Neutrophil (primary cell): ENCODE data around the gene DLEC1.
A peak's percentile ranks its signal among the peaks of the same experiment; 100 is the strongest.

Source experiments
- H3K27ac ChIP-seq: fragments of 200-600 bp; sonication (generic); 2 replicates; pipeline ENCODE4 v1.5.1; 2016; ENCODE audit warnings: mild to moderate bottlenecking, moderate library complexity
- H3K27me3 ChIP-seq: fragments of 200-600 bp; sonication (generic); 2 replicates; pipeline ENCODE4 v1.6.0; 2016; ENCODE audit warnings: mild to moderate bottlenecking
- H3K36me3 ChIP-seq: fragments of 200-600 bp; sonication (generic); 2 replicates; pipeline ENCODE4 v1.5.1; 2017
- H3K4me1 ChIP-seq, 2 experiments: fragments of 200-600 bp in 1 of 2; sonication (generic) in 1 of 2; 1 replicate in 1 of 2; 2 replicates in 1 of 2; pipeline versions ENCODE4 v1.5.1 to v1.6.1; 2013 to 2016; ENCODE audit warnings: low read depth in 1 of 2, low read length in 1 of 2, mild to moderate bottlenecking in 1 of 2, moderate library complexity in 1 of 2; ENCODE audit not compliant: control insufficient read depth in 1 of 2, insufficient read depth in 1 of 2
- H3K4me3 ChIP-seq, 2 experiments: fragments of 200-600 bp in 1 of 2; sonication (generic) in 1 of 2; 1 replicate in 1 of 2; 2 replicates in 1 of 2; pipeline ENCODE4 v1.5.1; 2013 to 2016; ENCODE audit warnings: low read depth in 1 of 2, low read length in 1 of 2, mild to moderate bottlenecking in 1 of 2, moderate library complexity in 1 of 2
- H3K9me3 ChIP-seq: fragments of 200-600 bp; sonication (generic); 2 replicates; pipeline ENCODE4 v1.5.1; 2016
- CTCF ChIP-seq: fragments of 200-600 bp; sonication (generic); IDR thresholded peaks from 2 replicates; pipeline ENCODE4 v1.5.1; 2016; ENCODE audit warnings: antibody characterized with exemption

DLEC1 gene

GRCh38 chr3:38000242-38000916 lies 38.6 kb upstream of the DLEC1 start:
- Histone ChIP-seq H3K27ac (peak overlapping the region; percentile 96), H3K36me3 (peaks cover under 1% of the 10 kb centered on the region), H3K27me3 (no peaks in the 10 kb centered on the region), H3K4me3 (no peak overlapping the region), H3K9me3 (no peaks in the 10 kb centered on the region), H3K4me1 (peaks cover 45 to 46% of the 10 kb centered on the region in 2 experiments)
- no peak for TF ChIP-seq CTCF

- H3K27ac ChIP-seq: no peak overlapping the region
- H3K4me1 ChIP-seq: peaks cover 40 to 43% of the 10 kb centered on the region in 2 experiments
- H3K4me3 ChIP-seq: no peak overlapping the region
- no peaks in the 10 kb centered on the region for H3K9me3 ChIP-seq
- H3K36me3 ChIP-seq: peaks cover 7% of the 10 kb centered on the region
- no peak for TF ChIP-seq CTCF
- no peaks in the 10 kb centered on the region for H3K27me3 ChIP-seq
Observed at GRCh38 chr3:38000965-38001455, 38.0 kb upstream of the DLEC1 start.

DNA sequence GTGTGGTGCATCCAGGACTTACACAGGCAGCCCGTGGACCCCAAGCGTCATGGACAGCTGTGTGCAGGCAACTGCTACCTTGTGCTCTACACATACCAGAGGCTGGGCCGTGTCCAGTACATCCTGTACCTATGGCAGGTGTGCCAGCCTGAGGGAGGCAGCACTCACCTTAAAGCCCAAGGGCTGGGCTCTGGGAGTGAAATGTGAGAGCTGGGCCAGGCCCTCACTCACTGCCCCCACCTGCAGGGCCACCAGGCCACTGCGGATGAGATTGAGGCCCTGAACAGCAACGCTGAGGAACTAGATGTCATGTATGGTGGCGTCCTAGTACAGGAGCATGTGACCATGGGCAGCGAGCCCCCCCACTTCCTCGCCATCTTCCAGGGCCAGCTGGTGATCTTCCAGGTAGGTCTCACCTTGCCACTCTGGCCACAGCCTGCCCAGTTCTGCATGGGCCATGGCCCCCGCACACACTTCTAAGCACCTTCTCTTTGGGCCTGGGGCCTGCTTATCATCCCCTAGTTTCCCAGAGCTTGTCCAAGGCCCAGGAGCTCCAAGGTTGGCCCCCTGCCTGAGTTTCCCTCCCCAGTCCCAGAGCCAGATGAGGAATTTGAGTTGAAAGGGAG lies 37.4 kb upstream of the DLEC1 start:
- TF ChIP-seq CTCF: no peak
- H3K4me3 ChIP-seq: no peak overlapping the region
- no peaks in the 10 kb centered on the region for H3K9me3 ChIP-seq
- H3K36me3 ChIP-seq: peaks cover 13% of the 10 kb centered on the region
- H3K27me3 ChIP-seq: no peaks in the 10 kb centered on the region
- H3K27ac ChIP-seq: no peak overlapping the region
- peaks cover 40 to 43% of the 10 kb centered on the region in 2 experiments for H3K4me1 ChIP-seq

DNA sequence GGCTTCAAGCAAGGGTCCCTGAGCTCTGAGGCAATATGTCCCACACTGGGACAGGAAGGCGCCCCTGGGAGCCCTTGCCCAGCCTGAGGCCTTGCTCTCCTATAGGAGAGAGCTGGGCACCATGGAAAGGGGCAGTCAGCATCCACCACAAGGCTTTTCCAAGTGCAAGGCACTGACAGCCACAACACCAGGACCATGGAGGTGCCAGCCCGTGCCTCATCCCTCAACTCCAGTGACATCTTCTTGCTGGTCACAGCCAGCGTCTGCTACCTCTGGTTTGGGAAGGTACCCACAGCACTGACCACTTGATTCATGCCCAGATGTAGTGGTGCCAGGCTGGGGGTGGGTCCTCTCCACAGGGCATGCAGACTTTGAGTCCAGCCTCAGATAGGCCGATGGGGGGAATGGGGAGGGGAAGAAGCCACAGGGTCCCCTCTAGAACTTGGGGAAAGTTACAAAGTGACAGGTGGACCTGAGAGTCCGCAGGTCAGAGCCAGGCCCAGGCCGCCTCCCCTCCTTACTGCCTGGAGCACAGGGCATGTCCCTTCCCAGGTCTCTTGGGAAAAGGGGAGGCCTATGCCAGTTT lies 36.6 kb upstream of the DLEC1 start:
- Histone ChIP-seq H3K27me3 (no peaks in the 10 kb centered on the region), H3K4me1 (peaks cover 32 to 34% of the 10 kb centered on the region in 2 experiments), H3K36me3 (peaks cover 21% of the 10 kb centered on the region), H3K27ac (no peak overlapping the region), H3K9me3 (no peaks in the 10 kb centered on the region), H3K4me3 (no peak overlapping the region)
- TF ChIP-seq CTCF: no peak

DNA sequence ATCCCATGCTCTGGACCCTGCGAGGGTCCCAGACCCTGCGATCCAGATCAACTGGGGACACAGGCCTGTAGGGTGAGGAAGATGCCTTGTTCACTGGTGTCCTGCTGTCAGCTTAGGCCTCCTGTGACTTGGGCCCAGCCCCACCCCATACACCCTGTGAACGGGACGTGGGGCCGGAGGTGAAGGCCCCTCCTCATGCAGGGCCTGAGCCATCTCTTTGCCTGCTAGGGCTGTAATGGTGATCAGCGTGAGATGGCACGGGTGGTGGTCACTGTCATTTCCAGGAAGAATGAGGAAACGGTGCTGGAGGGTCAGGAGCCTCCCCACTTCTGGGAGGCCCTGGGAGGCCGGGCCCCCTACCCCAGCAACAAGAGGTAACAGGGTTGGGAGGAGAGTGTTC lies 36.1 kb upstream of the DLEC1 start:
- peaks cover 27 to 29% of the 10 kb centered on the region in 2 experiments for H3K4me1 ChIP-seq
- H3K4me3 ChIP-seq: no peak overlapping the region
- H3K27ac ChIP-seq: peak overlapping the region; percentile 52
- peaks cover 26% of the 10 kb centered on the region for H3K36me3 ChIP-seq
- H3K27me3 ChIP-seq: no peaks in the 10 kb centered on the region
- no peaks in the 10 kb centered on the region for H3K9me3 ChIP-seq
- TF ChIP-seq CTCF: no peak
